Neural progenitor cell (in vitro differentiated cells): ENCODE data around the gene COMMD1. TPM values are rescaled to one million over a fixed set of nuclear protein-coding genes. Genes with fewer than 3 reads are reported as not detected.

Experiments
- DNase-seq: peaks from one replicate; pipeline ENCODE4 v3.0.0-alpha.2; 2016; ENCODE audit warnings: low spot score
- H2AFZ ChIP-seq: fragments of 200-600 bp; sonication (generic); replicated peaks from 2 replicates; pipeline ENCODE4 v1.6.1; 2016; ENCODE audit warnings: antibody characterized with exemption
- H3F3A ChIP-seq: fragments of 200-600 bp; sonication (generic); 2 replicates; pipeline ENCODE4 v1.6.1; 2016; ENCODE audit warnings: antibody characterized with exemption, low read depth
- H3K27ac ChIP-seq: fragments of 200-600 bp; sonication (generic); 2 replicates; pipeline ENCODE4 v1.5.1; 2016; ENCODE audit warnings: mild to moderate bottlenecking
- H3K27me3 ChIP-seq: fragments of 200-600 bp; sonication (generic); 2 replicates; pipeline ENCODE4 v1.6.1; 2016; ENCODE audit warnings: mild to moderate bottlenecking, moderate library complexity
- H3K36me3 ChIP-seq: fragments of 200-600 bp; sonication (generic); 2 replicates; pipeline ENCODE4 v1.5.1; 2016
- H3K4me1 ChIP-seq: fragments of 200-600 bp; sonication (generic); 2 replicates; pipeline ENCODE4 v1.6.1; 2016; ENCODE audit warnings: mixed run types
- H3K4me2 ChIP-seq: fragments of 200-600 bp; sonication (generic); 2 replicates; pipeline ENCODE4 v1.6.1; 2016
- H3K4me3 ChIP-seq: fragments of 200-600 bp; sonication (generic); 2 replicates; pipeline ENCODE4 v1.5.1; 2016
- H3K79me2 ChIP-seq: fragments of 200-600 bp; sonication (generic); 2 replicates; pipeline ENCODE4 v1.6.1; 2016; ENCODE audit warnings: low read depth
- H3K9ac ChIP-seq: fragments of 200-600 bp; sonication (generic); 2 replicates; pipeline ENCODE4 v1.6.1; 2016
- H3K9me3 ChIP-seq: fragments of 200-600 bp; sonication (generic); 2 replicates; pipeline ENCODE4 v1.5.1; 2016; ENCODE audit warnings: low read depth
- H4K20me1 ChIP-seq: fragments of 200-600 bp; sonication (generic); 2 replicates; pipeline ENCODE4 v1.6.1; 2016; ENCODE audit warnings: low read depth
- H3K27ac Mint-ChIP-seq: 3 replicates; pipeline ENCODE4 v1.8.0; 2021; ENCODE audit warnings: mixed read lengths
- H3K27me3 Mint-ChIP-seq: 2 replicates; pipeline ENCODE4 v1.8.0; 2022; ENCODE audit warnings: low read depth, mild to moderate bottlenecking, inconsistent platforms, moderate library complexity, mixed read lengths; ENCODE audit not compliant: insufficient read depth
- H3K36me3 Mint-ChIP-seq: 3 replicates; pipeline ENCODE4 v1.8.0; 2021; ENCODE audit warnings: mixed read lengths
- H3K4me1 Mint-ChIP-seq: 3 replicates; pipeline ENCODE4 v1.8.0; 2021; ENCODE audit warnings: mixed read lengths
- H3K4me3 Mint-ChIP-seq: 3 replicates; pipeline ENCODE4 v1.8.0; 2021; ENCODE audit warnings: mild to moderate bottlenecking, moderate library complexity, mixed read lengths
- H3K9me3 Mint-ChIP-seq: 3 replicates; pipeline ENCODE4 v1.8.0; 2020; ENCODE audit warnings: mixed read lengths
- CTCF ChIP-seq: fragments of 200-600 bp; sonication (generic); IDR thresholded peaks from 2 replicates; pipeline ENCODE4 v1.5.1; 2017; ENCODE audit warnings: antibody characterized with exemption, mild to moderate bottlenecking
- EZH2 ChIP-seq: fragments of 200-600 bp; sonication (generic); IDR thresholded peaks from 2 replicates; pipeline ENCODE4 v1.6.1; 2017; ENCODE audit warnings: antibody characterized with exemption, mild to moderate bottlenecking, moderate library complexity
- EZH2phosphoT487 ChIP-seq: fragments of 200-600 bp; sonication (generic); IDR thresholded peaks from 2 replicates; pipeline ENCODE4 v1.6.1; 2017; ENCODE audit warnings: antibody characterized with exemption
- total RNA-seq: library from RNA; depleted of rRNA; stranded (reverse); fragments of >200 nt; gene quantifications from 2 replicates; pipeline ENCODE4 v1.2.3, GENCODE V29; 2015; ENCODE audit warnings: low replicate concordance

COMMD1 gene
- total RNA-seq, 1 donor from 2014 or later: 26.7 TPM

DNA sequence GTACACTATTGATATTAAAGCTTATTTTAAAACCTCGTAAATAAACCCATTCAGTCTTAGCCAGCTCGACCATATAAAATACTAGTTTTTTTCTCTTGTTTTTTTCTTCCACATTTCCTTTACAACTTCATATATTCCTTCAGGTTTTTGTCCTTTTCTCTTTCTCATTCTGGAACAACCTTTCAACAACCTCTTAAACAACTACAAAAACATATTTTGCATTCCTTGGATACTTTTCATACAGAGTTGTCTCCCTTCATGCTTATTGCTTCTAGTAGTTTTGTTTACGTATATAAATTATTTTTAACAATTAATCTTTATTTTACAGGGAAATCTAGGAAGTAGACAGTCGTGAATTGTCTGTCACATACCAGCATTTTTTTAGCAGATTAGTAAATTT is 41.2 kb downstream of the COMMD1 start:
- Histone ChIP-seq H3K4me2 (no peak overlapping the region), H3K9me3 (no peaks in the 10 kb centered on the region), H3K79me2 (no peaks in the 10 kb centered on the region), H4K20me1 (no peaks in the 10 kb centered on the region), H3K4me1 (peaks cover 8% of the 10 kb centered on the region), H3K9ac (no peak overlapping the region), H3K4me3 (no peak overlapping the region), H2AFZ (no peak overlapping the region), H3K27me3 (no peaks in the 10 kb centered on the region), H3F3A (no peaks in the 10 kb centered on the region), H3K36me3 (no peaks in the 10 kb centered on the region), H3K27ac (no peak overlapping the region)
- TF ChIP-seq EZH2 (no peak), EZH2phosphoT487 (no peak)
- Mint-ChIP-seq H3K27ac (no peak overlapping the region), H3K9me3 (peaks cover under 1% of the 10 kb centered on the region), H3K4me1 (no peaks in the 10 kb centered on the region), H3K27me3 (peaks cover 4% of the 10 kb centered on the region), H3K36me3 (peaks cover 3% of the 10 kb centered on the region), H3K4me3 (no peak overlapping the region)
- no peak for DNase-seq

GRCh38 chr2:61948661-61949457 is 43.4 kb downstream of the COMMD1 start:
- no peak overlapping the region for H3K9ac ChIP-seq
- no peak overlapping the region for H2AFZ ChIP-seq
- H3K9me3 ChIP-seq: no peaks in the 10 kb centered on the region
- no peak overlapping the region for H3K4me2 ChIP-seq
- H3K9me3 Mint-ChIP-seq: peaks cover 11% of the 10 kb centered on the region
- no peak overlapping the region for H3K4me3 Mint-ChIP-seq
- H3K4me3 ChIP-seq: no peak overlapping the region
- H3K27ac ChIP-seq: no peak overlapping the region
- TF ChIP-seq EZH2 (no peak), CTCF (no peak), EZH2phosphoT487 (no peak)
- no peaks in the 10 kb centered on the region for H3K27me3 ChIP-seq
- peaks cover 6% of the 10 kb centered on the region for H3K36me3 Mint-ChIP-seq
- no peaks in the 10 kb centered on the region for H3K4me1 Mint-ChIP-seq
- H3K79me2 ChIP-seq: no peaks in the 10 kb centered on the region
- no peak for DNase-seq
- H4K20me1 ChIP-seq: no peaks in the 10 kb centered on the region
- no peaks in the 10 kb centered on the region for H3K36me3 ChIP-seq
- no peak overlapping the region for H3K27ac Mint-ChIP-seq
- no peaks in the 10 kb centered on the region for H3K27me3 Mint-ChIP-seq
- H3F3A ChIP-seq: no peaks in the 10 kb centered on the region
- peaks cover 8% of the 10 kb centered on the region for H3K4me1 ChIP-seq

DNA sequence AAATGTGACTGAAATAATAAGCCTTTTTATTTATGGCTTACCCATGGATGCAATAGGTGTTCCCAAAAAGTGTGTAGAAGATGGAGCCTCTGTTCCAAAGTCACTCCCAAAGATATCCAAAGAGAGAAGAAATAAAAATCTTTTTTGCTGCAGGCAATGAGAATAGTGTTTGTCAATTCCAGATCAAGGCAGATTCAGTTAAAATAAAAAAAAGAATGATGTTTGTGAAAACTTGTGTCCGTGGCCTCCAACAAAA is 43.9 kb downstream of the COMMD1 start:
- H3K27ac ChIP-seq: no peak overlapping the region
- no peak overlapping the region for H3K27ac Mint-ChIP-seq

More for the DNA sequence above, 43.9 kb downstream of the COMMD1 start:
- no peaks in the 10 kb centered on the region for H3K36me3 ChIP-seq
- no peak overlapping the region for H3K9ac ChIP-seq
- Mint-ChIP-seq H3K36me3 (peaks cover 6% of the 10 kb centered on the region), H3K4me1 (no peaks in the 10 kb centered on the region), H3K9me3 (peaks cover 11% of the 10 kb centered on the region), H3K27me3 (no peaks in the 10 kb centered on the region), H3K4me3 (no peak overlapping the region)
- no peaks in the 10 kb centered on the region for H3K79me2 ChIP-seq
- H4K20me1 ChIP-seq: no peaks in the 10 kb centered on the region
- no peaks in the 10 kb centered on the region for H3K27me3 ChIP-seq
- H2AFZ ChIP-seq: no peak overlapping the region
- no peak overlapping the region for H3K4me3 ChIP-seq
- no peaks in the 10 kb centered on the region for H3K9me3 ChIP-seq
- H3K4me1 ChIP-seq: peaks cover 8% of the 10 kb centered on the region
- no peaks in the 10 kb centered on the region for H3F3A ChIP-seq
- no peak overlapping the region for H3K4me2 ChIP-seq
- no peak for DNase-seq
- TF ChIP-seq CTCF (no peak), EZH2 (no peak), EZH2phosphoT487 (no peak)
